Coronary artery (tissue), 2 donors: Measurements from ENCODE around the gene TRPC4.

Source experiments
- DNase-seq: peaks from one replicate; pipeline ENCODE4 v3.0.0-alpha.2; 2017; ENCODE audit warnings: low spot score
- H3K27ac ChIP-seq, 2 donors: fragments of 200-600 bp; sonication (generic); one replicate each; pipeline ENCODE4 v1.5.1; 2016 to 2019
- H3K4me3 ChIP-seq: fragments of 200-600 bp; sonication (generic); 2 replicates; pipeline ENCODE4 v1.5.1; 2016; ENCODE audit warnings: mild to moderate bottlenecking, moderate library complexity
- TF ChIP-seq, protein P1 (sequence below): fragments of 200-600 bp; sonication (generic); IDR thresholded peaks from one replicate; pipeline ENCODE4 v1.5.1; 2019; ENCODE audit warnings: antibody characterized with exemption

Gene TRPC4

DNA sequence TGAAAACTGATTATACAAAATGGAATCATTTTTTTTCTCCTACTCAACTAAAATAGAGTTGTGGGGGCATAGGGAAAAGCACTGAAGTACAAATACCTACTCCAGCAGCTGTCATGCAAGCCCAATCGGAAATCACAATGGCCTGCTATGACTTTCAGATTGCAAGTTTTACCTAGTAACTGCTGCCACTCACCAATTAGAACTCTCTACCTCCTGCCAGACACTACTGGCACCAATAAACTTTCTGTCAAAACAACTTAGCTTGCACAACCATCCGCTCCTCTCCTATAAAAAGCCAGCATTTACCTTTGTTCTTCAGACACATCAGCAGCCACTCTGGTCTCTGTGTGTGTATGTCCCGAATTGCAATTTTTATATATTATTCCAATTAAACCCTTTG, 9.3 kb upstream of the TRPC4 start:
- DNase-seq, result no peak
- H3K27ac ChIP-seq, result no peak overlapping the region
- H3K4me3 ChIP-seq, result no peak overlapping the region
- TF ChIP-seq, protein P1, sequence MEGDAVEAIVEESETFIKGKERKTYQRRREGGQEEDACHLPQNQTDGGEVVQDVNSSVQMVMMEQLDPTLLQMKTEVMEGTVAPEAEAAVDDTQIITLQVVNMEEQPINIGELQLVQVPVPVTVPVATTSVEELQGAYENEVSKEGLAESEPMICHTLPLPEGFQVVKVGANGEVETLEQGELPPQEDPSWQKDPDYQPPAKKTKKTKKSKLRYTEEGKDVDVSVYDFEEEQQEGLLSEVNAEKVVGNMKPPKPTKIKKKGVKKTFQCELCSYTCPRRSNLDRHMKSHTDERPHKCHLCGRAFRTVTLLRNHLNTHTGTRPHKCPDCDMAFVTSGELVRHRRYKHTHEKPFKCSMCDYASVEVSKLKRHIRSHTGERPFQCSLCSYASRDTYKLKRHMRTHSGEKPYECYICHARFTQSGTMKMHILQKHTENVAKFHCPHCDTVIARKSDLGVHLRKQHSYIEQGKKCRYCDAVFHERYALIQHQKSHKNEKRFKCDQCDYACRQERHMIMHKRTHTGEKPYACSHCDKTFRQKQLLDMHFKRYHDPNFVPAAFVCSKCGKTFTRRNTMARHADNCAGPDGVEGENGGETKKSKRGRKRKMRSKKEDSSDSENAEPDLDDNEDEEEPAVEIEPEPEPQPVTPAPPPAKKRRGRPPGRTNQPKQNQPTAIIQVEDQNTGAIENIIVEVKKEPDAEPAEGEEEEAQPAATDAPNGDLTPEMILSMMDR, result no peak

DNA sequence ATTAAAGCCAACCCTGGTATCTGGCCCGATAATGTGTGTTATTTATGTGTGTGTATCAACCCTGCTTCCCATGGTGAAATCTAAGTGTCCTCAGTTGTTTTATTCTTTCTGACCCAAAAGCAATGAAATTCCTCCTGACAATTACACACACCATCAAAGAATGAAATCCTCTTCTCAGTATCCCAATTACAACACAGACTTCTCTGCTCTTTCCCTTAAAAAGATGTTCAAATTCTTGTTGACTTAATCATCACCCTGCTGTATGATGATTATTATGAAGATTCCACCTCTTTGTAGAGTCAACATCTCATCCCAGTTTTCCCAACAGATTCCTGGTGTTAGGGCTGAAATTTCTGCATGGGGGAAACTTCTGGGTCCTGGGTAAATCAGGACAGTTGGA, 8.9 kb upstream of the TRPC4 start:
- TF ChIP-seq, protein P1, result no peak
- no peak overlapping the region for H3K27ac ChIP-seq
- no peak overlapping the region for H3K4me3 ChIP-seq
- no peak for DNase-seq

DNA sequence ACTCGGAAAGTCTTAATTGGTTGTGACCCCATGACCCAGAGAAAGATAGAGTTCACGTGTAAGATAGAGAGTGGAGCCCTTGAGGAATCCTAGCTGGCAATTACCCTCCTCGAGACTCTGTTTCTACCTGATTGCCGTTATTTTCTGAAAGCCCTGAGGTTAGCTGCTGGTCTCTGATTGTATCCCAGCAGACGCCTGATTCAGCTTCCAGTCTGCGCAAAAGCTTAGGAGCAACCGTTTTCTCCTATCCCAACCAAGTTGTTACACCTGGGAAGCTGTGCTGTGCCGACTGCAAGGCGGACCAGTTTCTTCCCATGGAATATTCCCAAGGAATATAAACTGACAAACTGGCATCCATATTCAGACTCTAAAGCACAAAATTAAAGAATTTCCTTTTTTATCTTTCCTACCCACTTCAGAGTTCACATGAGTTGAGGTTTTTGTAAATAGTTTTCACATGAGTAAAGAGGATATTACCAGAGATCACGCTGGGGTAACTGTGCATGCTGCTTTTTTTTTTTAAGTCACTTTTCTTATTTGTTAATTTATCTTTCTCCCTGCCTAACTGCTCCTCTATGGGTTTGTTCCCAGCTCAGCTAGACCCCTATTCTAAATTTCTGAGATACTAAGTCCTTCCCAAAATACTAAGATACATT, 1.5 kb upstream of the TRPC4 start:
- Histone ChIP-seq H3K27ac (no peak overlapping the region), H3K4me3 (peak overlapping the region; percentile 89)
- DNase-seq, result no peak
- TF ChIP-seq, protein P1, result no peak

DNA sequence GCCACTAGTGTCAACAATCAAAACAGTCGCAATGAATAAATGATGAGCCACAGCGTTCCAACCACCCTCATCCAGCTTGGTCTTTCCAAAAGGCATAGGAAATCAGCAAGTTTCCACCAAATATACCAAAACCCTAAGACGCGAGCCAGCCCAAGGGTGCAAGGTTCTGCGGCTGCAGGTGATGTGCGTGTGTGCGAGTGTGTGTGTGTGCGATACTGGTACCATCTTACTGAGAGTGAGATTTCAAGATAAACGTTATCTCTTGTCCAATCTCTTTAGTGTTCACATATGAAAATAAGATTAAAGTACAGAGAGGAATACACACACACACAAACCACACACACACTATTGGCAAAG, 895 bp upstream of the TRPC4 start:
- TF ChIP-seq, protein P1, result no peak
- peak overlapping the region in 1 of 2 donors; percentile 80 for H3K27ac ChIP-seq
- no peak for DNase-seq
- peak overlapping the region; percentile 89 for H3K4me3 ChIP-seq

DNA sequence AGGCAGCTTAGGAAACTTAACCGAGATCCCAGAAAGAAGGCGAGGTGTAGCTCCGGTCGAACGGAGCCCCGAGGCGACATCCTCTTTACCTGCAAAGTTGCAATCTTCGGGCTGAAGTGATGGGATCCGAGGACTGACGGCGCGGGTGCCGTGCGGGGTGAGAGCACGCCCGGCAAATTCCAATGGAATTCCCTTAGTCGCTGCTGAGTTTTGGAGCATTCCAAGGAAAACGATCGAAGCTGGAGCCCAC, 141 bp downstream of the TRPC4 start:
- Histone ChIP-seq H3K4me3 (peak overlapping the region; percentile 89), H3K27ac (peak overlapping the region; percentile 62 to 80)
- DNase-seq, result no peak
- TF ChIP-seq, protein P1, result no peak

DNA sequence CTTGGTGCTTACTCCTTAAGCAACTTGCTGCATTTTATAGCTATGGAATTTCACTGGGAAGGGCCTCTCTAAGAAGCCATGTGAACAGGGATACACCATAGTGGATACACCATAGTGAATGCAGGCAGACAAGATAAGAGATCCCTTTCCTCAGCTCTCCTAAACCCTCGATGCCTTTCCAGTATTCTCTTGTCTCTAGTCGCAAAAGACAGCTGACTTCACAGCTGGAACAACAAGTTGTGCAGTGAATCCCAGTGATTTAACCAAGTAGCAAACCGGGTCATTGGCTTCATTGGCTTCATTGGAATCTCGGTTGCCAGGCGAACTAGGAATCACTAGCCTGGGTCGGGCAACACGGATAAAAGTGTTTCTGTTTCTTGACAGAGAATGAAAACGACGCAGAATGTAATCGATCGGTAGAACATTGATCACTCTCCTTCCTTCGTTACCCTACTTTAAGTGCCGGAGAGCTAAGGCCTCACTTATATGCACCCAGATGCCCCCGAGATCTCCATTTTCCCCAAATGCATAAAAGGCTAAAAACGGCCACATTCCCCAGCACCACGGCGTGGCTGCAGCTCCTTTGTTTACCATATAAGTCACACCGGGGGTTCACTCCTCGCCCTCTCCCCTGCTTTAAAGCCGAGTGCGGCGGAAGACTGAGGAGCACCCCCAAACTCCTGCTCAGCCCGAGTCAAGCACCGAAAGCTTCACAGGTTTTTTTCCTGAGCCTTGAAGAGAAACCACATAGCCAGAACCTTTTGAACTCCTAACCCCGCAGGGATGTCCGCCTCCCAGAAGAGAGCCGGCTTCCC, 674 bp downstream of the TRPC4 start:
- peak overlapping the region; percentile 62 to 80 for H3K27ac ChIP-seq
- H3K4me3 ChIP-seq, result peak overlapping the region; percentile 89
- no peak for DNase-seq
- TF ChIP-seq, protein P1, result no peak

DNA sequence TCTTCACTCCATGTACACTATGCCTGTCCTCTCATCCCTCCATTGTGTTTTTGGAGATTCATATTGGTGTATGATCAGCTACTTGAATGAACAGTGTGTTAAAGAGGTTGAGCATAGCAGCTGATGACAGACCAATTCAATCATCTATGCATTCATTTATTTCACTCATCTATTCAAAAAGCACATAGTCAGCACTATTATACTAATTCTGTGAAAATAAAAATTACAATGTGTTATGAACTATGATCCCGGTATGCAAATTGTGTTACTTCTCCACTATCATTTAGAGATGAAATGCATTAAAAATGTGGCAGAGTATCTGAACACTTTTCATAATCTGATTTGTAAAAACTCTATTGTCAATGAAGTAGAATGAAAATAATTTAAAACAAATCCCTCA, 5.9 kb downstream of the TRPC4 start:
- TF ChIP-seq, protein P1, result no peak
- H3K27ac ChIP-seq, result no peak overlapping the region
- H3K4me3 ChIP-seq, result no peak overlapping the region
- DNase-seq, result no peak
